Muscle layer of colon (tissue), 2 donors: ENCODE data around the gene NEGR1.

Experiments used
- H3K27ac ChIP-seq: one replicate; pipeline ENCODE4 v1.7.0; 2013; ENCODE audit warnings: low read depth, mild to moderate bottlenecking, low read length, moderate library complexity
- H3K27me3 ChIP-seq, 2 donors: one replicate each; pipeline ENCODE4 v1.7.0; 2013; ENCODE audit warnings: low read length in 2 of 2, mild to moderate bottlenecking in 2 of 2; ENCODE audit not compliant: insufficient read depth in 2 of 2, control insufficient read depth in 1 of 2
- H3K36me3 ChIP-seq: one replicate; pipeline ENCODE4 v1.7.0; 2013; ENCODE audit warnings: mild to moderate bottlenecking, low read length; ENCODE audit not compliant: insufficient read depth
- H3K4me1 ChIP-seq: one replicate; pipeline ENCODE4 v1.7.0; 2013; ENCODE audit warnings: mild to moderate bottlenecking, low read length; ENCODE audit not compliant: insufficient read depth
- H3K4me3 ChIP-seq, 2 donors: one replicate each; pipeline ENCODE4 v1.7.0; 2013; ENCODE audit warnings: low read length in 2 of 2, low read depth in 1 of 2, mild to moderate bottlenecking in 1 of 2, moderate library complexity in 1 of 2
- H3K9ac ChIP-seq: one replicate; pipeline ENCODE4 v1.7.0; 2013; ENCODE audit warnings: low read length
- H3K9me3 ChIP-seq: one replicate; pipeline ENCODE4 v1.7.0; 2013; ENCODE audit warnings: mild to moderate bottlenecking, low read length
- donor health status: abdominal sarcoma.
- donor health status: Adenocarcinoma of cecum.

Gene NEGR1

GRCh38 chr1:71438626-71439025 lies 843.7 kb downstream of the NEGR1 start:
- Histone ChIP-seq H3K36me3 (no peaks in the 10 kb centered on the region), H3K27me3 (no peaks in the 10 kb centered on the region), H3K4me3 (no peak overlapping the region), H3K27ac (no peak overlapping the region), H3K4me1 (no peaks in the 10 kb centered on the region), H3K9me3 (no peaks in the 10 kb centered on the region), H3K9ac (no peak overlapping the region)

GRCh38 chr1:71435951-71436350 lies 846.4 kb downstream of the NEGR1 start:
- no peak overlapping the region for H3K9ac ChIP-seq
- H3K27ac ChIP-seq: no peak overlapping the region
- no peaks in the 10 kb centered on the region for H3K36me3 ChIP-seq
- H3K4me3 ChIP-seq: no peak overlapping the region
- H3K4me1 ChIP-seq: no peaks in the 10 kb centered on the region
- H3K27me3 ChIP-seq: no peaks in the 10 kb centered on the region
- H3K9me3 ChIP-seq: no peaks in the 10 kb centered on the region

DNA sequence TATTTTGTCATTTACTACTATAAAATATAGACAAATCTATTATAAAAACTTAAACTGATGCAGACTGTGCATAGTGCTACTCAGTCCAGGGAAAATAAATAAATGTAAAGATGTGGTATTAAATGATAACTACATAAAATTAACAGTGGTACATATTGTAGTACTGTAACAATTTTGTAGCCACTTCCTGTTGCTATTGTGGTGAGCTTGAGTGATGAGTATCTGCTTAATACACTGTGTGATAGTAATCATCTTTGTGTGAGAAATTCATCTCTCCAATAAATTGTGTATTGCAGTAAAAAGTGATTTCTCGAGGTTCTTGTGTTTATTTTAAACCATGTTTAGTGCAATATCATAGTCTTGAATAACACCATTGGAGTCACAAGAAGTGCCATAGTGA lies 848.1 kb downstream of the NEGR1 start:
- no peaks in the 10 kb centered on the region for H3K36me3 ChIP-seq
- no peak overlapping the region for H3K4me3 ChIP-seq
- H3K9me3 ChIP-seq: no peaks in the 10 kb centered on the region
- H3K9ac ChIP-seq: no peak overlapping the region
- no peak overlapping the region for H3K27ac ChIP-seq
- H3K27me3 ChIP-seq: no peaks in the 10 kb centered on the region
- H3K4me1 ChIP-seq: no peaks in the 10 kb centered on the region

DNA sequence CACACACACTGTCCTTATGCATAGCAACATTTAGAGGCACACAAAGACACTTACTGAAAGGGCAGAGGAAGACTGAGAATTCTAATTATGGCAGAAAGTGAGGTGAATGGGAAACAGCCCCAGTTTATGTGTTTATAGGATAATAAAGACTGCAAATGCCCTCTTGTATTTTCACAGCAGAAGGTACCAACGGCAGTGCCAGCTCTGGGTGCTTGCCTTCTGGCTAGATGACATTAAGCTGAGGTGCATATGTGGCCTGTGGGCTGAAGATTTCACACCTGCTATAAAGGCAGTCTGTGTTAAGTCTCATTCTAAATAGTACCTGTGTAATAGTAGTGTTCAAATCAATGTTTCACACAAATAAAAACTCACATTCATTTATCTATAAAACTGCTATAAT lies 854.3 kb downstream of the NEGR1 start:
- H3K36me3 ChIP-seq: no peaks in the 10 kb centered on the region
- H3K4me1 ChIP-seq: no peaks in the 10 kb centered on the region
- no peak overlapping the region for H3K27ac ChIP-seq

DNA sequence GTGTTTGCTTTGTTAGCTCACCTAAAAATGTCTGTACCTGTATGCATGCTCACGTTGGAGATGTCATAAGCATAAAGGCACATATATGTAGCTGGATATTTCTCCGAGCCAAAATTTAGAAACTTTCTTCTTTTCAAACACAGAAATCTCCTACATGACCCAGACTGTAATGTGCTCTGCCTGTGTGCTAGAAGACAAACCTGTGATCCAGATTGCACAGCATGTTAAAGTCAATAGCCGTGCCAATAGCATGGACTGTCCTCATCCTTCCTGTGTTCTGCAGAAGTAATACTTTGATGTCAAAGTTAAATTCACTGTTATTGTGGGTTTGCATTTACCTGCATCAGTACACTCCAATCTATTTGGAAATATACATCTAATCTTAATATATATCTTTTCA lies 855.3 kb downstream of the NEGR1 start:
- no peaks in the 10 kb centered on the region for H3K4me1 ChIP-seq
- no peaks in the 10 kb centered on the region for H3K9me3 ChIP-seq
- H3K9ac ChIP-seq: no peak overlapping the region
- no peak overlapping the region for H3K27ac ChIP-seq
- H3K4me3 ChIP-seq: no peak overlapping the region
- H3K36me3 ChIP-seq: no peaks in the 10 kb centered on the region
- no peaks in the 10 kb centered on the region for H3K27me3 ChIP-seq

More for the DNA sequence above, 854.3 kb downstream of the NEGR1 start:
- no peaks in the 10 kb centered on the region for H3K27me3 ChIP-seq
- no peaks in the 10 kb centered on the region for H3K9me3 ChIP-seq
- H3K9ac ChIP-seq: no peak overlapping the region
- H3K4me3 ChIP-seq: no peak overlapping the region

GRCh38 chr1:71424536-71424935 lies 857.8 kb downstream of the NEGR1 start:
- Histone ChIP-seq H3K4me1 (no peaks in the 10 kb centered on the region), H3K27ac (no peak overlapping the region), H3K36me3 (no peaks in the 10 kb centered on the region), H3K9me3 (no peaks in the 10 kb centered on the region), H3K4me3 (no peak overlapping the region), H3K9ac (no peak overlapping the region), H3K27me3 (no peaks in the 10 kb centered on the region)

GRCh38 chr1:71422221-71422620 lies 860.1 kb downstream of the NEGR1 start:
- no peaks in the 10 kb centered on the region for H3K27me3 ChIP-seq
- H3K9me3 ChIP-seq: no peaks in the 10 kb centered on the region
- no peak overlapping the region for H3K27ac ChIP-seq
- no peaks in the 10 kb centered on the region for H3K4me1 ChIP-seq
- no peaks in the 10 kb centered on the region for H3K36me3 ChIP-seq
- H3K9ac ChIP-seq: no peak overlapping the region
- H3K4me3 ChIP-seq: no peak overlapping the region

DNA sequence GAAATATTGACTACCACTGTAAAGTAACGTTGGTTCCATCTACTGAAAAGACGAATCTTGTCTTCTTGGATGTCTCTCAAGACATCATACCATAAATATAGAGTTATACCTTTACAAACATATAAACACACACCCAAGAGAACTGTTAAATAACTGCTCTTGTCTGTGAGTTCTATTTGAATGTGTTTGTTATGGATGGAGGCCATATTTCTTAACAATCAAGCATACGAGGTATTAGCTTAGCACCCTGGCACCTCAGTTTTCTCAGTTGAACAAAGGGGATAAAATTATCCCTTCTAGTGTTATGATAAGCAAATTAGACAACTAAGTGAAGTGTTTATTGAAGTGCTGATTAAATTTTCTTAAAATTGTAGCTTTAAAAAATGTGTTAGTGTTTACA lies 864.9 kb downstream of the NEGR1 start:
- Histone ChIP-seq H3K4me1 (no peaks in the 10 kb centered on the region), H3K4me3 (no peak overlapping the region), H3K27me3 (no peaks in the 10 kb centered on the region), H3K9ac (no peak overlapping the region), H3K9me3 (no peaks in the 10 kb centered on the region), H3K36me3 (no peaks in the 10 kb centered on the region), H3K27ac (no peak overlapping the region)

DNA sequence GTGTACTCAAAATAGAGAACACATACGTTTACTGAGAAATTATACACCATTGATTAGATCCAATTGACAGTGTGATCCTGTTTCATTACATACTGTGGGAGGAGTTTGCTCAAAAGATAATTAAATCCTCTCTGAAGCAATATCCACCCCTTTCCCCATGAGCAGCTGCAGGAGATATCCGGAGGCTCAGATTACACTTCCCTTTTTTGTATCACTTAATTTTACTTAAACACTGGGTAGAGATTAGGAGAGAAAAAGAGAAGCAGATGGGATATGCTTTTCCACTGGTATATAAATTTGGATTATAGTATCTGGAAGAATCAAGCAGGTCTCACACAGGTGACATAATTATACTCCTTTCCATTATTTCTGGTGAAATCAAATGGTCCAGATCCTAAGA lies 868.2 kb downstream of the NEGR1 start:
- H3K4me1 ChIP-seq: no peaks in the 10 kb centered on the region

DNA sequence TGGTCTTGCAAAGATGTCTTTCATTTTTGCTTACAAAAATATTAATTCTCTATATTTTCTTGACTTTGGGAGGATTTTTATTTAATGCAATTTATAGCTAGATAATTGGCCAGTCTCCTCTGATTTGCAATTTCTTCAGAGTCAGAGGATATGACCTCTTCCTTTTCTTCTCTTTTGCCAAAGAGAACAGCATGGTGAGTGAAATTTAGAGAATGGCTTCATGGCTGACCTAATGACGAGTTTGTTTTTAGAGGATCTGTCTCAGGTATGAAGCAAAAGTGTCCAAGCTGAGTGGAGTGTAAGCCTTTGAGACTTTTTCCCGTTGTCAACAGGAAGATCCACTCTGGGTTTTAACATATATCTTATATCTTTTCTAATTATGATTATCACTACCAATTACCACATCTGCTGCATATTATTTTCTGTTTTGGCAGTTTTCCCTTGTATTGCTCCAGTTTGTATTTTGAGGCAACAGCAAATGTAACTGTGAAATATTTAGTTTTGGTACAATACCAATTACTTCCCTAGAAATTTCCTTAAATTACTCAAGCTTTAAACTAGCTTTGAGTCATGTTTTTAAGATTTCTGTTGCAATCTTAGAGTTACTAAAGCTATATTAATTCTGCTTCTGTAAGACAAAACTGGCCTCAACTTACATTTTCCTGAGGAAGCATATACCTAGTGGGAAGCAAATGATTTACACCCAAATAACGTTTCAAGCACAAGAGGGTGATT lies 868.7 kb downstream of the NEGR1 start:
- Histone ChIP-seq H3K27ac (no peak overlapping the region), H3K9ac (no peak overlapping the region), H3K4me3 (no peak overlapping the region), H3K9me3 (no peaks in the 10 kb centered on the region), H3K36me3 (no peaks in the 10 kb centered on the region), H3K4me1 (no peaks in the 10 kb centered on the region), H3K27me3 (no peaks in the 10 kb centered on the region)

More for the DNA sequence above, 868.2 kb downstream of the NEGR1 start:
- H3K27ac ChIP-seq: no peak overlapping the region
- H3K9ac ChIP-seq: no peak overlapping the region
- H3K36me3 ChIP-seq: no peaks in the 10 kb centered on the region
- no peaks in the 10 kb centered on the region for H3K9me3 ChIP-seq
- no peaks in the 10 kb centered on the region for H3K27me3 ChIP-seq
- no peak overlapping the region for H3K4me3 ChIP-seq

DNA sequence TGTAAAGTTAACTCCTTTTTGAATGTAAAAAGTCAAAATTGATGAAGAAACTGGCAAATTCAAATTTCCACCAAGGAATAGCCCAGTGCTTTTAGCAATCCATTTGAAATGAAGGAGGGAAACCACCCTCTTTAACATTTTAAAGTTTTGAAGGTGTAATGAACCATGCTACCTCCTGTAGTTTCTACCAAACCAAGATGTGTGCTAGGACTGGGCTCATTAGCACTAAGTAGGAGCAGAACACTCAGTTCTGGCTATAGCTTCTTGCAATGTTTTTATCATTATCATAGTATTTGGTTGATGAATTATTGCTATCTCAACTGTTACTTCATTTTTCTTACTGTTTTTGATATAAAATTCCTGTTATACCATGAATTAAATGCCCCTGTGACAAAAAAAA lies 882.3 kb downstream of the NEGR1 start:
- no peak overlapping the region for H3K9ac ChIP-seq
- H3K9me3 ChIP-seq: no peaks in the 10 kb centered on the region
- H3K4me3 ChIP-seq: no peak overlapping the region
- no peak overlapping the region for H3K27ac ChIP-seq
- H3K36me3 ChIP-seq: no peaks in the 10 kb centered on the region
- no peaks in the 10 kb centered on the region for H3K4me1 ChIP-seq
- no peaks in the 10 kb centered on the region for H3K27me3 ChIP-seq

DNA sequence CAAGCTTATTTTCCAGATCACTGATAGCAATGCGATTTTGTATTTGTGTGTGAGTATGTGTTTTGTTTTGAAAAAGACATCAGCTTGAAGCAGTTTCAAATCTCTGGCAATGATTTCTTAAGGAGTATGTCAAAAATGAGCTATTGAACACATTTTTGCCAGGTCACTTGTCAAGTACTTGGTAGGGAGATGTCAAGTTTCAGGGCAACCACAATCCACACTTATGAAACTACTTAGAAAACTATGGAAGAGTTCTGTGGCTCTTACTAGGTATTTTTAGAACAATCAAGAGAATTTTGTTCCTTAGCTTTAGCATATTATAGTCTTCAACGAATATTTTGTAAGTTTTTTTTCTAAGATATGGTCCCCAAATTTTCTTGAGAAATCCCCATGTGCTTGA lies 882.7 kb downstream of the NEGR1 start:
- H3K36me3 ChIP-seq: no peaks in the 10 kb centered on the region
- H3K27ac ChIP-seq: no peak overlapping the region
- no peaks in the 10 kb centered on the region for H3K9me3 ChIP-seq
- H3K9ac ChIP-seq: no peak overlapping the region
- H3K4me1 ChIP-seq: no peaks in the 10 kb centered on the region
- no peak overlapping the region for H3K4me3 ChIP-seq
- no peaks in the 10 kb centered on the region for H3K27me3 ChIP-seq
